Calu3 (cell line): ENCODE results near the gene ATP6V0E1. TPM values are rescaled to one million over a fixed set of nuclear protein-coding genes. Genes with fewer than 3 reads are reported as not detected.

Source experiments
- BruUV-seq: library from RNA; stranded (reverse); fragments of 400-500 nt; replicated peaks from 2 replicates; lab custom pipeline; 2021; lab: Mats Ljungman, UMichigan
- CTCF ChIA-PET: fragments of 300-600 bp; sonication (Branson Sonifier 250); formaldehyde crosslinking; loops from one replicate; lab custom pipeline; 2022; ENCODE audit warnings: antibody characterized with exemption; lab: Charles Lee
- DNase-seq: peaks from one replicate; pipeline ENCODE4 v3.0.0; 2022
- H3K27ac Mint-ChIP-seq: one replicate; pipeline ENCODE4 v1.8.0; 2022; ENCODE audit warnings: mixed read lengths; ENCODE audit not compliant: unreplicated experiment
- H3K27me3 Mint-ChIP-seq: one replicate; pipeline ENCODE4 v1.8.0; 2022; ENCODE audit warnings: mixed read lengths; ENCODE audit not compliant: unreplicated experiment
- H3K36me3 Mint-ChIP-seq: one replicate; pipeline ENCODE4 v1.8.0; 2022; ENCODE audit warnings: mild to moderate bottlenecking, moderate library complexity, mixed read lengths; ENCODE audit not compliant: insufficient read depth, unreplicated experiment
- H3K4me1 Mint-ChIP-seq: one replicate; pipeline ENCODE4 v1.8.0; 2022; ENCODE audit warnings: mild to moderate bottlenecking, low read depth, mixed read lengths; ENCODE audit not compliant: unreplicated experiment
- H3K4me3 Mint-ChIP-seq: one replicate; pipeline ENCODE4 v1.8.0; 2022; ENCODE audit warnings: mild to moderate bottlenecking, low read depth, moderate library complexity, mixed read lengths; ENCODE audit not compliant: unreplicated experiment
- H3K9me3 Mint-ChIP-seq: one replicate; pipeline ENCODE4 v1.8.0; 2022; ENCODE audit warnings: low read depth, mixed read lengths; ENCODE audit not compliant: unreplicated experiment
- CTCF ChIP-seq: fragments of 200-600 bp; IDR thresholded peaks from one replicate; pipeline ENCODE4 v1.8.0; 2022; ENCODE audit warnings: antibody characterized with exemption; ENCODE audit not compliant: unreplicated experiment
- intact Hi-C: fragments of 100-400 bp; cut with micrococcal nuclease; formaldehyde crosslinking; loops from one replicate; pipeline ENCODE4 v1.10.0; 2022; ENCODE audit not compliant: unreplicated experiment
- total RNA-seq: library from RNA; stranded (reverse); gene quantifications from 2 replicates; pipeline ENCODE4 v1.2.3, GENCODE V29; 2022

The ATP6V0E1 gene
- total RNA-seq, 1 experiment from 2014 or later = 261 TPM

GRCh38 chr5:173047838-173048105 lies 64.2 kb downstream of the ATP6V0E1 start:
- no peaks in the 10 kb centered on the region for H3K36me3 Mint-ChIP-seq
- H3K4me3 Mint-ChIP-seq = no peak overlapping the region
- no TSS peak for BruUV-seq
- H3K4me1 Mint-ChIP-seq = peaks cover 24% of the 10 kb centered on the region
- H3K27ac Mint-ChIP-seq = no peak overlapping the region
- CTCF ChIA-PET = interaction anchor here (1.3 kb wide), 1 partner anchor 41 kb away, joined by 5 read pairs; no protein-coding TSS in a partner anchor
- no peak for DNase-seq
- intact Hi-C loops = no loop called here
- TF ChIP-seq CTCF = no peak
- H3K9me3 Mint-ChIP-seq = no peaks in the 10 kb centered on the region
- H3K27me3 Mint-ChIP-seq = no peaks in the 10 kb centered on the region

- peak overlapping the region; percentile 5 for H3K4me3 Mint-ChIP-seq
- TF ChIP-seq CTCF = no peak
- H3K27me3 Mint-ChIP-seq = no peaks in the 10 kb centered on the region
- DNase-seq = no peak
- no TSS peak for BruUV-seq
- CTCF ChIA-PET = interaction anchor here (1.0 to 1.7 kb wide), 4 partner anchors 15 to 188 kb away, joined by 3 to 4 read pairs (median 3); no protein-coding TSS in a partner anchor
- peaks cover 42% of the 10 kb centered on the region for H3K4me1 Mint-ChIP-seq
- intact Hi-C loops = no loop called here
- peak overlapping the region; percentile 28 for H3K27ac Mint-ChIP-seq
- H3K9me3 Mint-ChIP-seq = no peaks in the 10 kb centered on the region
- H3K36me3 Mint-ChIP-seq = peaks cover 4% of the 10 kb centered on the region
Measured at GRCh38 chr5:173050791-173051190, 67.2 kb downstream of the ATP6V0E1 start.

- peaks cover 44% of the 10 kb centered on the region for H3K4me1 Mint-ChIP-seq
- H3K36me3 Mint-ChIP-seq = peaks cover 14% of the 10 kb centered on the region
- CTCF ChIA-PET = interaction anchor here (1.7 kb wide), 1 partner anchor 14 kb away, joined by 4 read pairs; no protein-coding TSS in a partner anchor
- TF ChIP-seq CTCF = no peak
- intact Hi-C loops = no loop called here
- no peaks in the 10 kb centered on the region for H3K27me3 Mint-ChIP-seq
- no TSS peak for BruUV-seq
- no peak overlapping the region for H3K4me3 Mint-ChIP-seq
- H3K9me3 Mint-ChIP-seq = no peaks in the 10 kb centered on the region
- DNase-seq = no peak
- H3K27ac Mint-ChIP-seq = no peak overlapping the region
Measured at GRCh38 chr5:173051746-173052145, 68.2 kb downstream of the ATP6V0E1 start.

GRCh38 chr5:173053041-173053440 lies 69.5 kb downstream of the ATP6V0E1 start:
- CTCF ChIA-PET = no interaction called here
- Mint-ChIP-seq H3K27ac (no peak overlapping the region), H3K36me3 (peaks cover 25% of the 10 kb centered on the region)

More at GRCh38 chr5:173053041-173053440, 69.5 kb downstream of the ATP6V0E1 start:
- Mint-ChIP-seq H3K9me3 (no peaks in the 10 kb centered on the region), H3K27me3 (no peaks in the 10 kb centered on the region), H3K4me1 (peaks cover 44% of the 10 kb centered on the region), H3K4me3 (no peak overlapping the region)
- TF ChIP-seq CTCF = no peak
- intact Hi-C loops = no loop called here
- BruUV-seq = no TSS peak
- DNase-seq = no peak
